Heart right ventricle (tissue), 16 donors: ENCODE measurements around the gene RAD51B. TPM values are rescaled to one million over a fixed set of nuclear protein-coding genes. Genes with fewer than 3 reads are reported as not detected.

ENCODE experiments used
- ATAC-seq, 8 donors: fragments of 200-7000 bp; cut with Tn5 transposase; one replicate each; pipeline ENCODE4 v1.9.1; 2020; ENCODE audit warnings: mild to moderate bottlenecking in 8 of 8, moderate library complexity in 8 of 8, moderate number of reproducible peaks in 1 of 8
- DNase-seq, 2 donors: peaks; one replicate each; pipeline ENCODE4 v3.0.0-alpha.2; 2020
- H3K27ac ChIP-seq, 10 donors: fragments of 200-600 bp; sonication (generic) in 2 of 10; one replicate each; pipeline versions ENCODE4 v1.5.0 to v1.8.0; 2020 to 2022; ENCODE audit warnings: mild to moderate bottlenecking in 3 of 10
- H3K27me3 ChIP-seq, 7 donors: fragments of 200-600 bp; one replicate each; pipeline ENCODE4 v1.8.0; 2021 to 2022; ENCODE audit warnings: mild to moderate bottlenecking in 2 of 7
- H3K36me3 ChIP-seq, 9 donors: fragments of 200-600 bp; sonication (generic) in 1 of 9; one replicate each; pipeline versions ENCODE4 v1.5.0 to v1.8.0; 2020 to 2022; ENCODE audit warnings: mild to moderate bottlenecking in 2 of 9
- H3K4me1 ChIP-seq, 9 donors: fragments of 200-600 bp; sonication (generic) in 1 of 9; one replicate each; pipeline versions ENCODE4 v1.5.0 to v1.8.0; 2020 to 2022; ENCODE audit warnings: mild to moderate bottlenecking in 4 of 9
- H3K4me3 ChIP-seq, 10 donors: fragments of 200-600 bp; sonication (generic) in 2 of 10; one replicate each; pipeline versions ENCODE4 v1.5.0 to v1.8.0; 2020 to 2022; ENCODE audit warnings: mild to moderate bottlenecking in 7 of 10, moderate library complexity in 2 of 10
- H3K9me3 ChIP-seq, 11 donors: fragments of 200-600 bp in 10 of 11; sonication (generic) in 2 of 11; one replicate each; pipeline versions ENCODE4 v1.5.0 to v1.8.0; 2013 to 2022; ENCODE audit warnings: mild to moderate bottlenecking in 2 of 11, control low read depth in 1 of 11, moderate library complexity in 1 of 11
- CTCF ChIP-seq, 9 donors: fragments of 200-600 bp; sonication (generic) in 2 of 9; IDR thresholded peaks; one replicate each; pipeline versions ENCODE4 v1.5.0 to v1.8.0; 2021 to 2022; ENCODE audit warnings: antibody characterized with exemption in 9 of 9, mild to moderate bottlenecking in 5 of 9, moderate library complexity in 1 of 9
- WGBS, 2 donors: extraction: QIAGEN DNeasy Blood & Tissue Kit; methylation state at CpG; one replicate each; pipeline ENCODE4 v1.1.7; 2013; ENCODE audit warnings: inconsistent platforms in 1 of 2; 5-methylcytosine and 5-hydroxymethylcytosine counted together
- intact Hi-C, 10 donors: fragments of 100-400 bp; cut with DNase I; formaldehyde crosslinking; loops; one replicate each; pipeline versions ENCODE4 v1.11.1 to v1.14.2; 2022
- polyA plus RNA-seq, 2 donors: library from polyadenylated mRNA; stranded (reverse); fragments of 200-250 nt; gene quantifications; one replicate each; pipeline ENCODE4 v1.2.3, GENCODE V29; 2013
- total RNA-seq, 10 donors: library from RNA; stranded (reverse); fragmentation: NEBNext Ultra II Directional in 3 of 10; extraction: Animal tissue kit (Norgen Biotek cat#: 25700) in 3 of 10; gene quantifications; one replicate each; pipeline versions ENCODE4 v1.2.1 to v1.2.4, GENCODE V29; 2021 to 2023
- donor health status: Arrhythmogenic right ventricular cardiomyopathy.
- donor health status: ischemic (EF 13 %, LVEDD 7.1; RV severe dilation, severe dysfunction).
- donor health status: healthy with polysubstance abuse.
- donor health status: DM: no; HTN: yes; CAD: no.
- donor health status: DM: no; HTN: no; CAD: no.
- donor health status: ischemic (EF 25% LVEDD 6.9; RV normal size, moderate dysfunction).
- donor health status: ischemic (EF 25% LVEDD 5.7; RV mildly dilated, moderate dysfunction).
- donor health status: healthy.
- donor health status: DM: yes; HTN: yes; CAD: no.
- donor health status: Ischemic cardiomyopathy.
- donor health status: ischemic (EF 35%, LVEDD 5.7; RV mildly dilated, moderate dysfunction).
- donor health status: nonischemic (EF 11% LVEDD 7.7; RV severe dilation, severe dysfunction).
- donor health status: DM: yes; HTN: yes; CAD: no.
- donor health status: PGD.
- donor health status: ischemic (EF 29% LVEDD 5.4; RV normal size, mild dysfunction).
- donor health status: nonischemic (EF 23%, LVEDD 6.1; RV moderate dilation, normal function).

The RAD51B gene
- total and polyA plus RNA-seq, 12 donors: 0.88 to 8.6 (median 3.5) TPM

- 95 to 97% methylated on average over 3 of the region's 3 CpGs for WGBS, 2 donors
- no peak for DNase-seq
- Histone ChIP-seq H3K4me1 (peaks cover 9 to 61% (median 40%) of the 10 kb centered on the region in 9 donors), H3K4me3 (no peak overlapping the region), H3K36me3 (no peaks in the 10 kb centered on the region), H3K9me3 (peaks cover 0 to 8% (median 4%) of the 10 kb centered on the region in 11 donors), H3K27ac (no peak overlapping the region), H3K27me3 (no peaks in the 10 kb centered on the region)
- intact Hi-C loops: loop anchor here in 2 of 10 donors (5.0 kb wide), 3 partner anchors 43 to 478 kb away; no protein-coding TSS in a partner anchor
- no peak for TF ChIP-seq CTCF (IDR thresholded peaks at IDR 0.05)
- ATAC-seq: no peak
Measured at GRCh38 chr14:68724914-68725313, 905.3 kb downstream of the RAD51B start.

GRCh38 chr14:68726093-68726695 is 906.6 kb downstream of the RAD51B start:
- WGBS, 2 donors: 89 to 93% methylated on average over 5 of the region's 5 CpGs
- H3K27me3 ChIP-seq: no peaks in the 10 kb centered on the region

DNA sequence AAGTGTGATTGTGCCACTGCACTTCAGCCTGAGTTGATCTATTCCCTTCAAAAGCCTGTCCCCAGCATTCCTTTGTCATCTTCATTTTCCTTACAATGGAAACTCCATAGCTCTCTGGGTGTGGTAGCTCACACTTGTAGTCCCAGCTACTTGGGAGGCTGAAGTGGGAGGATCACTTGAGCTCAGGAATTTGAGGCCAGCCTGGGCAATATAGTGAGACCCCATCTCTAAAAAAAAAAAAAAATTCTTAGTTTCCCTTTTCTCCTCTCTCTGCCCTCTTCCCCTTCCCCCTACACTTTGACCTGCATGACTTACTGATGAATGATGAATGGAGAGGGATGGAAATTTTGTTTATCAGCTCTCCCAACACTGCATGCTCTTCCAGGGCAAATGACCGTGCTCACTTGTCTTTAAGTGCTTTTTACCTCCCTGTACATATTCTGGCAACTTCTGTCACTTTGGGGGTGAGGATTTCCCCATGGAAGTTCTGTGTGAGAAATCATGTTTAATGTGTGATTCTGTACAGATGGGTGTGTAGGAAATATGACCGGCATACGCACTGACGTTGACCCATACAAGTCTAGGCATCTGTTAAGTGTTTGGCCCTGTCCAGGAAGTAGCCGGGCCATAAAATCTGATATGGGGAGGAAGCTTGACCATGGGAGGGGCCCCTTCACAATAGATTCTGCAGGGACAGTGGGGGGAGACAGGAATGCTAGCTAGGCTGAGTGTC is 907.9 kb downstream of the RAD51B start:
- ATAC-seq: peak; percentile 49 to 82 (median 76)
- 57 to 58% methylated on average over 5 of the region's 5 CpGs for WGBS, 2 donors
- Histone ChIP-seq H3K27ac (peak overlapping the region in 7 of 10 donors; percentile 7 to 77 (median 23)), H3K9me3 (no peaks in the 10 kb centered on the region), H3K4me3 (no peak overlapping the region), H3K36me3 (no peaks in the 10 kb centered on the region), H3K4me1 (peaks cover 16 to 69% (median 50%) of the 10 kb centered on the region in 9 donors), H3K27me3 (no peaks in the 10 kb centered on the region)
- peak in 1 of 2 donors; percentile 52 for DNase-seq
- intact Hi-C loops: loop anchor here in 2 of 10 donors (2.0 to 5.0 kb wide), 4 partner anchors 45 to 480 kb away; no protein-coding TSS in a partner anchor
- no peak for TF ChIP-seq CTCF (IDR thresholded peaks at IDR 0.05)

More at GRCh38 chr14:68726093-68726695, 906.6 kb downstream of the RAD51B start:
- no peaks in the 10 kb centered on the region for H3K36me3 ChIP-seq
- intact Hi-C loops: loop anchor here in 2 of 10 donors (5.0 kb wide), 3 partner anchors 44 to 479 kb away; no protein-coding TSS in a partner anchor
- peaks cover 13 to 74% (median 48%) of the 10 kb centered on the region in 9 donors for H3K4me1 ChIP-seq
- ATAC-seq: no peak
- H3K9me3 ChIP-seq: no peaks in the 10 kb centered on the region
- no peak overlapping the region for H3K4me3 ChIP-seq
- peak overlapping the region in 1 of 10 donors; percentile 77 for H3K27ac ChIP-seq
- no peak for TF ChIP-seq CTCF (IDR thresholded peaks at IDR 0.05)
- no peak for DNase-seq

DNA sequence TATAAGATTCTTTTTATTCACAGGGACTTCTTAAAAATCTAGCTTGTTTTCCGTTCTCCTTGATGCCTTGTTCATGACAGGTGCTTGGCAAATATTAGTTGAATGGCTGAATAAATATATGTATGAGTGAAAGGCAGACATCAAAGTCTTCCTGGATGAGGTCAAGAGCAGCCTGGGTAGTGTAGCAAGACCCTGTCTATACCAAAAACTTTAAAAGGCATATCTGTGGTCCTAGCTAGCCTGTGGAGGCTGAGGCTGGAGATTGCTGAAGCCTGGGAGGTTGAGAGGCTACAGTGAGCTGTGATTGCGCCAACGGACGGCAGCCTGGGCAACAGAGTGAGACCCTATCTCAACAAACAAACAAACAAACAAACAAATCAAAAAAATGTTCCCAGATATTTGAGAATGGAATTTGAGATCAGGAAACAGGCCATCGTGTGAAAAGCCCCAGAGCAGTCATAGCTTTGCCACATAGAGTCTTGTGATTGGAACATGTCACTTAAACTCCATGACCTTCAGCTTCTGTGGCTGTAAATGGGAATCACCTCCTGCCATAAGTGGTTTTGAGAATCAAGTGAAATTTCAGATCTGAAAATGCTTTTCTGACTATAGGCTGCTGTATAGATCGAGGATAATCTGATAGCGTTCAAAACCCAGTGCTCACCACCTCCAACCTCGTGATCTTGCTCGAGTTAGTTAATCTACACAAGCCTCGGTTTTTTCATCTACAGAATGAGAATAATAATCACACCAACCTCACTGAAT is 908.9 kb downstream of the RAD51B start:
- Histone ChIP-seq H3K27ac (peak overlapping the region in 8 of 10 donors; percentile 5 to 77 (median 33)), H3K27me3 (no peaks in the 10 kb centered on the region), H3K36me3 (no peaks in the 10 kb centered on the region), H3K9me3 (no peaks in the 10 kb centered on the region), H3K4me1 (peaks cover 16 to 65% (median 51%) of the 10 kb centered on the region in 9 donors), H3K4me3 (peak overlapping the region in 1 of 10 donors; percentile 9)
- TF ChIP-seq CTCF (IDR thresholded peaks at IDR 0.05): no peak
- DNase-seq (no peak), ATAC-seq (no peak)
- intact Hi-C loops: loop anchor here in 2 of 10 donors (2.0 to 5.0 kb wide), 4 partner anchors 46 to 481 kb away; no protein-coding TSS in a partner anchor
- 84 to 88% methylated on average over 10 of the region's 10 CpGs for WGBS, 2 donors
